NCI-H2107 treated with DMSO at 0.1 percent for 48 hours (cell line): ENCODE results near the gene PITX2.
"Not testable (repeated sequence)": the region's sequence is repeated elsewhere in the genome, so short reads cannot be mapped to it uniquely, and the experiment has no call there.

Experiments
- DNase-seq: peaks from one replicate; lab custom pipeline; 2025; ENCODE audit not compliant: unreplicated experiment; lab: John Stamatoyannopoulos, UW

PITX2 gene

GRCh38 chr4:110612631-110613269 is 10.1 kb downstream of the PITX2 start:
- no peak for DNase-seq

GRCh38 chr4:110611968-110612447 is 10.9 kb downstream of the PITX2 start:
- no peak for DNase-seq

GRCh38 chr4:110610940-110611831 is 11.7 kb downstream of the PITX2 start:
- DNase-seq, result no peak

- DNase-seq, result no peak
Observed at GRCh38 chr4:110610620-110610939, 12.3 kb downstream of the PITX2 start.

GRCh38 chr4:110609044-110609750 is 13.7 kb downstream of the PITX2 start:
- no peak for DNase-seq

- DNase-seq, result no peak
Observed at GRCh38 chr4:110605077-110605476, 17.8 kb downstream of the PITX2 start.

GRCh38 chr4:110602061-110602460 is 20.8 kb downstream of the PITX2 start:
- DNase-seq, result no peak

GRCh38 chr4:110597582-110597981 is 25.3 kb downstream of the PITX2 start:
- DNase-seq, result no peak

- DNase-seq, result no peak
Observed at GRCh38 chr4:110596431-110596830, 26.4 kb downstream of the PITX2 start.

- DNase-seq, result no peak
Observed at GRCh38 chr4:110595583-110595982, 27.3 kb downstream of the PITX2 start.

GRCh38 chr4:110589297-110589696 is 33.6 kb downstream of the PITX2 start:
- no peak for DNase-seq

GRCh38 chr4:110587666-110588285 is 35.1 kb downstream of the PITX2 start:
- DNase-seq, result no peak

GRCh38 chr4:110586131-110586850 is 36.6 kb downstream of the PITX2 start:
- no peak for DNase-seq

- DNase-seq, result not testable (repeated sequence)
Observed at GRCh38 chr4:110576696-110577095, 46.2 kb downstream of the PITX2 start.
